Fibroblast of gingiva (primary cell): ENCODE measurements around the gene PHACTR3.
"Not testable (repeated sequence)": the region's sequence is repeated elsewhere in the genome, so short reads cannot be mapped to it uniquely, and the experiment has no call there.

Experiments
- DNase-seq: peaks from one replicate; pipeline ENCODE4 v3.0.0-alpha.2; 2011; ENCODE audit warnings: low read depth

The PHACTR3 gene

DNA sequence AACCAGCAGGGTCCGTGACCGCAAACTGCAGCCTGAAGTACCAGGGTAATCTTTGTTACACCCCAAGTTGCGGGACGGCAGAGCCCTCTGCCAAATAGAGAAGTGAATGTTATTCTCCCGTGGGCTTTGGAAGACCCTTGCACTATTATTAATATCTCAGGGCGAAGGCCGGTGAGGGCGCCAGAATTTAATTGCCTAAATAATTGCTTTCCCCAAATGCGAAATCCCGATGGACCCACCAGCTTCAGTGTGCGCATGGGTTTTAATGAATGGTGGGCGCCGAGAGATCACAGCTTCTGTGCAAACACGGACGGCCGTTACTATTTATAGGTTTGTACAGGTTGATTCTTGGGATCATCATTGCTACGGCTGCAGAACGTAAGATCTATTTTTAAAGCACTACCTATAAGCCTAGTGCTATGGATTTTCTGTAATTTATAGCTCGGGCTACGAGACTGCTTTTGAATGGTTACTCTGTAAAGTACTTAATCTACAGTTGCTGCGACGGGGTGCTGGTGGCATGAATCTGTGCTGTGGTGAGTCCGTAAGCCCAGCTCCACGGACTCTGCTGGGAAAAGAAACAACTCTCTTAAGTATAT lies 15.2 kb upstream of the PHACTR3 start:
- DNase-seq: no peak

DNA sequence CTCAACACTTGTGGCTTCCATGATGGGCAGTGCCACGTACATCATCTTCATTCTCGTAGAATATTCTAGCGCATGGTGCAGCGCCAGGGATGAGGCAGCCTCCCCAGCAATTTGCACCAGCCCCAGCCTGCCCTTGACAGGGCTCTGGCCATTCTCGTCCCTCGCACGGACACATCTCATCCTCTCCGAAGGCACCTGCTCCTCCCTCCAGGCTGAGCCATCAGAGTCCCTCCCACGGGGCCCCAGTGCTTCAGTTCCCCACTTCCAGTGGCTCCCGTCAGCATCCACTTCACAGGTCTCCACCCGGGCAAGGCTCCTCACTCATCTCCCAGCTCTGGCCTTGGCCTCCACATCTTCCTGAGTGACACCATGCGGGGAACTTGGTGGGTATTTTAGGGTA lies 13.3 kb upstream of the PHACTR3 start:
- no peak for DNase-seq

DNA sequence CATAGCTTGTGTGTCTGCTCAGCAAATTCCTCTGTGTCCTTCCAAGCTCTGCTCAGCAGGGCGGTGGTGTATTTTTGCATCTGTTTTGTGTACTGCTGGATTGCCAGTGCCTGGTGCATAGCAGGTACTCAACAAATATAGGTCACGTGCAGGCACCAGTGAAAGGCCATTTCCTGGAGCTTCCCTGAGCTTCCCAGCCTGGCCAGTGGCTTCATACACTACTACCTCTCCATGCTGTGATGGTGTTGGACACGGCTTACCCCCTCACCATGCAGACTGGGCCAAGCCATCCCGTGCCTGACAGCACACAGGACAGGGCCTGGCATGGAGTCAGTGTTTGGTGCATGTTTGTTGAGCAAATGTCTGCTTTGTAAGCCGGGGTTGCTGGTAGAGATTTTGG lies 7.7 kb upstream of the PHACTR3 start:
- no peak for DNase-seq

DNA sequence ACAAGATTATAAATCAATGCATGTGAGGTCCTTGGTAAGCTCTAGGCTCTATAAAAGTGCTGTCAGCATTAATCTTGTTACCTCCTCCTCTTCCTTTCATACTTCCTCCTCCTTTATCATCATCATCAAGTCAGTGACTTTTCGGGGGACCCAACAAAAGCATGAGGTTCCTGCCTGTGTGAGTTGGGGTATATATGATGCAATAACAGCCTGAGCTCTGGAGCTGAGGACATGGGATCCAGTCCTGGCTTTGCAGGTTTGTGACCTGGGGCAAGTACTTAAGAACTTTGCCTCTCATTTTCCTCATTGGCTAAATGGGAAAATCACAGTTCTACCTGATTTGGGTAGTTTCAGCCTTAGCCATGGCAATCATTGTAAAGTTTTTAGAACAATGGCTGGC lies 7.1 kb upstream of the PHACTR3 start:
- DNase-seq: no peak

DNA sequence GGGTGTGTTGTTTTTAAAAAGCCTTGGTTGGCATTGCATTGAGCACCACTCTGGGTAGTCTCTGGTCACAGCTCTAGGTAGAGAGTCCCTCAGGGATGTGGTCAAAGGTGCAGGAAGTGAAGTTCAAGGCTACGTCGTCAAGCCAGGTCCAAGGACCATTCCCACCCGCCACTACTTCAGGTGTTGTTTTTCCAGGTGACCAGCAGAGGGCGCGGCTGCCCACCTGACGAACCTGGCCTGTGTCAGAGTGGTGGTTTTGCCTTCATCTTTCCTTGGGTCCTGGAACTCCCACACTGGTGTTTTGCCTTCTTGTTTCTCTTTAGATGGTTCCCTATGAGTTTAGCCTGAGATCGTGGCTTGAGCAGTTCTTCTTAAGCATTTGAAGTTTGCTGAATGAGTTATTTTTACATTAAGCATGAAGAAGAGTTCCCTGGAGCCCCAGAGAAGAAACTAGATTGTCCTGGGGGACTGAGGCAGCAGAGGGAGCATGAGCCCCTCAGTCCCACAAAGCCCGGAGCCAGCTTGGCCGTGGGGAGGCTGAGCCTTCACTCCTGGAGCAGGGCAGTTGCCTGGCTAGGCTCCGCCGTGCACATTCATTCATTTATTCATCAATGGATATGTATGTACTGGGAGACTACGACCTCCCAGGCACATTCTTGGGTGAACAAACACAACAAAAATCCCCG lies 5.6 kb upstream of the PHACTR3 start:
- DNase-seq: no peak

DNA sequence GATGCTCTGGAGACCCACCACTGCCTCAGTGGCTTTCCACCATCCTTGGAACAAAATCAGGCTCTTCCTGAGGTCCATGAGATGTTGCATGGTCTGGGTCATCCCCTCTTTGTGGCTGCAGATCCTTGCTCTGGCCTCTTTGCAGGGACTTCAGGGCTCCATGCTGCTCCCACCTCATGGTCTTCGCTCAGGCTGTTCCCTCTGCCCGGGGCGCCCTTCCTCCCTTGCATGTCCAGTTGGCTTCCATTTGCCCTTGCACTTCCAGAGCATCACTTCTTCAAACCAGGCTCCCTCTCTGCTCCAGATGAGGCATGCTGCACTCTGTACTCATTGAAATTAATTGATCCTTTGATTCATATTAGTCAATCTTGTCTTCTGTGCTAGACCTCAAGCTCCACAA lies 4.4 kb upstream of the PHACTR3 start:
- DNase-seq: no peak

DNA sequence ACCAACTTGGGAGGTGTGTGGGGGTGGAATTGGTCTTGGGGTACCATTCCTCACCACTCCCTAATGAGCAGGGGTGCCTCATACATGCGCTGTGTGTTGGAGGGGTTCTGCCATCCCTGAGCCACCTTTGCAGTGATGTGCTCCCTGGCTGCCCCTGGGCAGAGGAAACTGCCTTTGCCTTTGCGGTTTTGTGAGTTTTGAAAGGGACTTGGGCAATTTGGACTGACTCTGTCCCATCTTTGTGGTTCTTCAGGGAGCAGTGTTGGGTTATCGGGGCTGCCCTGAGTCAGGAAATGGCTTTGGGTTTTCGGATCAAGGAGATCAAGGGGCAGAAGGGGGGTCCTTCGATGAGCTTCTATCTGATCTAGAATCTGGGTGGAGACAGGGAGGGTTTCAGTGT lies 3.9 kb upstream of the PHACTR3 start:
- no peak for DNase-seq

DNA sequence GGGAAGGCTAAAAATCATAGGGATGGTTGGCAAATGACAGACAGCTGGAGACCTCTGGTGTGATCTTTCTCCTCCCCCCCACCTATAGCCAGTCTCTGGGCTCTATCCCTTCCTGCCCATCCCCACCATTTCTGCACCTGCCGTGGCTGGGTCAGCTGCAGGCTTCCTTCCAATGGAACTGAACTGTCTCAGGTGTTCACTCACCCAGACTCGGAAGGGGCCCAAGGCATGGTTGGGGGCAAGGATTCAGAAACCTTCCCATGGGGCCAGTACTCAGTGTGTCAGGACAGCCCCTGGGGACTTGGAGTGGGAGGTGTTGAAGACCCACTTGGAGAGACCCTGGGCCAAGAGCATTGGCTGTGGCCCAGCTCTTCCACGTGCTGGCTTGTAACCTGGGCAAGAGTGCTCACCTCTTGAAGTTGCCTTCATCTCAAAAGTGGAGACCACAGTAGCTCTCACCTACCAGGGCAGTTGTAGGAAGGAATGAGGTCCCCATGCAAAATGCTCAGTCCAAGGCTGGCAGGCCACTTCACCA lies 1.7 kb upstream of the PHACTR3 start:
- no peak for DNase-seq

DNA sequence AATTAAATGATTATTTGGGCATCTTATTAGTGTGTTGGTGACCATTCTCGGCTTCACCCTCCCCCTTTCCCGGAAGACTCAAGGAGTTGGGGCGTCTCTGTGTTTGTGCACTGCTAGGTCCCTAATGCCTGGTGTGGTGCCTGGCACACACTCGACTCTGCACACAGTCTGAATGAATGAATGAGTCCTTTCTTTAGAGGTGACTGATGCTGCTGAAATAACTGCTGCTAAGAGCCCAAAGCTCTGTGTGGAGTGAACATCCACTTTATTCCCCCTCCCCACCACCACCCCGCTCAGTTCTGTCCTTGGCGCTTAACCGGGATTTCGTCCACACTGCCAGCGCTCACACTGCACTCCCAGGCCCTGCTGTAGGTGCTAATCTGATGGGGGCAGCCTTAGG lies 1.2 kb upstream of the PHACTR3 start:
- no peak for DNase-seq

DNA sequence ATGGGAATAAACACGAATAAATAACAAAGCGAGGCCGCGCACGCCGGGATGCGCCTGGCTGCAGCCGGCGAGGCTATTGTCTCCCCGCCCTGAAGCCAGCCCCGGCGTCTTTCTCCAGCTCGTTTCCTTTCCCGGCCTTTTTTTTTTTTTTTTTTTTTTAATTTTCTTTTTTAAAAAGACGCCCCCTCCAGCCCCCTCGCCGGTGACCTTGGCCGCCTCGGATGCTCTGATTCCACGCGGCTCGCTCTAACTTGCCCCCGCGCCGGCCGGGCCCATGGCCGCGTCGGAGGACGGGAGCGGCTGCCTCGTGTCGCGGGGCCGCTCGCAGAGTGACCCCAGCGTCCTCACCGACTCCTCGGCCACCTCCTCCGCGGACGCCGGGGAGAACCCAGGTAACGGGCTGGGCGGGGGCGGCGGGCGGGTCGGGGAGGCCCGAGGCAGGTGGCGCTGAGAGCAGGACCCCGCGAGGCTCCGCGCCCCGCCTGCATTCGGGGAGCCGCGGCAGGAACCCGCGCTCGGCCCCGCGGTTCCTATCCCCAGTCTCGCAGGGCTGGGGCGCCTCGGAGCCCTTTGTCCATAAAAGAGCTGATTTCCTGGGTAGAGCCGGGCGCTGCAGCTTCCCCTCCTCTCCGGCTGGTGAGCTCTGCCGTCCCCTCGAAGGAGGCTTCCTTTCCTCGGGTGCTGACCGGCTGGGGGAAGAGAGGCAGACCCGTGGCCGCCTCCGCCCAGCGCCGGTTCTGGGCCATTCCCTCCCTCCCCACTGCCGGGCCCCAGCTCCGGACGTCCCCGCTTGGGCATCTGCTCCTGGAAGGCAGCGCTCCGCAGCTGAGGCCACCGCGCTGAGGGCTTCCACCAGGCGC lies 631 bp downstream of the PHACTR3 start:
- DNase-seq: no peak

DNA sequence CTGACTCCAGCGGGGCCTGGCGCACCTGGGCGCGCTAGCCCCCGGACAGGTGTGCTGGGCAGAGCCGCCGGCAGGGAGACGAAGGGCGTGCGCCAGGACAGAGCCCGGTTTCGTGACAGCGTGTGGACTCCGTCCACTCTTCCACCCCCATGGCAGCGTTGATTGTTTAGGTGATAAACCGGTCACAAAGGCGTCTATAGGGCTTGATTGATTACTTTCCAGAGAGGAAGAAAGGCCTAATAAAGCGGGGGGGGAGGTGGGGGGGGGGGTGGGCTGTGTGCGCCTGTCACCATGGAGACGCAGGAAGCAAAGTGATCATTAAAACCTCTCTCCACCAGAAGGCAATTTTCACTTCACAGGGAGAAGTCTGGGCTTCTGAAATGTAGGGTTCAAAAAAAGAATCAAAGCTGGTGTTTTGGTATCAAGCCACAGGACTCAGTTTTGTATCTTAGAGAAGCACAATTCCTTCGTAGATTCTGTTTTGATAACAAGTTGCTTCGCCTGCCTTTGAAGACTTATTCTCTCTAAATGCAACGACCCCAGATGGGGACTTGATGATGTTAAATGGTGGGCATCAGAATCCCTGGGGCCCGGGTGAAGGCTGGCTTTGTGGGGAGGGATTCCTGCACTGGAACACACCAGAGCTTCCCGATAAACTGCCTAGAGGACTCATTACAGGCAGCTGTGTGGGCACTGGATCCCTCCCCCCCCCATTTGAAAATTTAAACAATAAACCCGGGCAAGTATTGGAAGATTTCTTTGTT lies 1.4 kb downstream of the PHACTR3 start:
- DNase-seq: no peak

DNA sequence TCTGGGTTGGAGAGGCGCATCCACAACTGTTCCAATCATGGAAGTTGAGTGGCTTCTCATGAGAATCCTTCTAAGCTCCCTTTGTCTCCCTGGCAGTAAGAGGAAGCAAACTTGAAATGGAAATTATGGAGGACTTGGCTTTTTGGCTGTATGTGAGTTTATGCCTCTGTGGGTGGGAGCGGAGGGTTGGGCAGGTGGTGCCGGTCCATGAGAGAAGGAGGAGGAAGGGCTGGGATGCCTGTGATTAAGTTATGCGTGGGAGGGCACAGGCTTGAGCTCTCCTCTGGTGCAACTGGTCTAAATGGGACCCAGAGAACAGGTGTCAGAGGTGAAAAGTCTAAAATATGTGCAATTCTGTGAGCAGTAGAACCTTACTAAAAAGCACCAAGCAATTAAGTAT lies 2.2 kb downstream of the PHACTR3 start:
- DNase-seq: no peak

DNA sequence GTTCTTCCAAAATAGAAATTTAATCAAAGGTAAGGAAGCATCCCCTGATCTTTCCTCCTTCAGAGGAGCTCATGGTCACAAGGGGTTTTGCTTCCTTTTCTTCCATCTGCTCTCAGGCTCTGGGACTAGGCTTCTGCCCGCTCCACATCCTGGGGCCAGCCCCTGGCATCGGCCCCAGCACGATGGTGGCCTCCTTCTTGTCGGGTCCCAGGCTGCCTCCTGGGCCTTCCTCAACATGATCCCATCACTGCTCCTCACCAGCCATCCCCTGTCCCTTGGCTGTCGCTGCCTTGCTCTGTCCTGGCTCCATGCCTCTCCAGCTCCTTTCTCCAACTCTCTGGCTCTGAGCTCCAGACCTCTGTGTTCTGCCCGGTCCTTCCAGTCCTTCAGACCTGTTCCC lies 4.1 kb downstream of the PHACTR3 start:
- DNase-seq: no peak

DNA sequence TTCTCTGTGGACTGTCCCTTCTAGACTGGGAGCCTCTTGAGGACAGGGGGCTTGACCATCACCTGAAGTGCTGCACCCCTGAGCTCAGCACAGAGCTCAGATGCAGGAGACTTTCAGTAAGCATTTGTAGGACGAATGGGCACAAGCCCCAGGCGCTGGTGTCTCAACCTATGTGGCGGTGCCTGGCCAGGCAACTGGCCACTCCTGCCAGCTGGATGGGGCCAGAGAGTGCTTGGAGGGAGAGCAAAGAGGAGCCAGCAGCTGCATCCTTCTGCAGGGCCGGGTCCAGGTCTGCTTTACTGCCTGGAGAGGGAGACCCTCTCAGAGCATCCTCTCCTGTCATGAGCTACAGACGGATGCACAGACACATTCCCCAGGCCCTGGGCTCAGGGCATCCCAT lies 4.5 kb downstream of the PHACTR3 start:
- no peak for DNase-seq

DNA sequence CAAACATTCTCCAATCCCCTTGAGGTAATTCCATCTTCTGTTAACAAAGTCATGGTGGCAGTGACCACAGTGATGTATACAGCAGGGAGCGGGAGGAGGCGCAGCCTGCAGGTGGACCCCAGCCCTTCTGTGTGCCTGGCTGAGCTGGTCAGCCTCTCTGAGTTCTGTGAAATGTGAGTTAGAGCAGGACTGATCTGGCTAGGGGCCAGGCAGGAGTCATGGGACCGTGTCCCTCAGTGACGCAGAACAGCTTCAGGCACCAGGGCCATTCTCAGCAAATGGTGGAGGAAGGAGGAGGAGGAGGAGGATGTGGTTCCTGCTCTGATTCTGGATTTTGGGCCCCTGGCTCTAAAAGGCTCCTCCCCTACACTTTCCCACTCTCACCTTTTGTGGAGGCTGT lies 6.9 kb downstream of the PHACTR3 start:
- DNase-seq: no peak

DNA sequence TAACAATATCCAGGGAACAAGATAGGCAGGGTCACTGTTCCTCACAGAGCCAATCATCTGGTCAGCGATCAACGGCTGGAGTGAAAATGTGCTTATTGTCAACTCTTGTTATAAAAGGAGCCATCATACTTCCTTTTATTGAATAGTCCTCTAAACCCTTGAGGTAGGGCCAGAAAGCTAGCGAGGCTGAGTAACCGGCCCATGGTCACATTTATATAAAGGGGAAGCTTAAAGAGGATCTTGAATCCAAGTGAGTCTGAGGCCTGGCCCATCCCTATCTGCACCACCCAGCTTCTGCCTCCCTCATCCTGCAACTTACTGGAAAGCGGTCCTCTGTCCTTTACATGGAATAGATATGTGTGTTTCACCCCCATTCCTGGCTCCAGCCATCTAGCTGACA lies 9.5 kb downstream of the PHACTR3 start:
- DNase-seq: no peak

DNA sequence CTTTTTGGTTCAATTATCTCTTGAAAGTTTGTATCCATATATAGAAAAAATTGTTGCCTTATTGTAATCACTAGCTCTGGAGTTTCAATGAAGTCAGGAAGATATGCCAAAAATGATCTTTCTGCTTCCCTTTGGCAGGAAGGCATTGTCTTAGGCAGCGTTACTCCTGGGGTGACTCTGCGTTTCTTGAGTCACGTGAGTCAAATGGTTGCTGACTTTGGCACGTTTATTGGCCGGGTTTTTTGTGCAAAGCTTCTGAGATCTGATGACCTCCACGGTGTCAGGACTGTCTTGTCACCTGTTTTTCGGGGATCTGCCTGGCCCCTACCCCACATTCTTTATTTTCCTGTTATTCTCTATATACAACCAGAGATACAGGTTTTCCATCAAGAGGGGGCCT lies 10.4 kb downstream of the PHACTR3 start:
- no peak for DNase-seq

DNA sequence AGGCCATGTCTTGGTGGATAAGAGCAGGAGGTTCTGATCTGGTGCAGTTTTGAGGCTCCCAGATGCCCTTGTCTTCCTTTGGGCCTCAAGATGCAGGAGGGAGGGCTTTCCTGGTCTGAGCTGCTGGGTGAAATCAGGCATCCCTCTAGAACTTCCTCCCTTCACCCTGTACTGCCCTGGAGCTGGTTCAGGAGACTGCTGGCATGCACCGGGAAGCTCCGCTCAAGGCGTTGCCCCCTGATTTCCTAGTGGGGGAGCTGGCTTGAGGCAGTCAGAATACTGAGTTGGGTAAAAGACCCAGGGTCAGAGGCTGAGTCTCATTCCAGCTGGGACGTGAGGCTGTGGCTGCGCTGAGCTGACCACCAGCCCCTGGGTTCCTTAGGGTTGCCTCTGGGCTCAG lies 12.0 kb downstream of the PHACTR3 start:
- no peak for DNase-seq

DNA sequence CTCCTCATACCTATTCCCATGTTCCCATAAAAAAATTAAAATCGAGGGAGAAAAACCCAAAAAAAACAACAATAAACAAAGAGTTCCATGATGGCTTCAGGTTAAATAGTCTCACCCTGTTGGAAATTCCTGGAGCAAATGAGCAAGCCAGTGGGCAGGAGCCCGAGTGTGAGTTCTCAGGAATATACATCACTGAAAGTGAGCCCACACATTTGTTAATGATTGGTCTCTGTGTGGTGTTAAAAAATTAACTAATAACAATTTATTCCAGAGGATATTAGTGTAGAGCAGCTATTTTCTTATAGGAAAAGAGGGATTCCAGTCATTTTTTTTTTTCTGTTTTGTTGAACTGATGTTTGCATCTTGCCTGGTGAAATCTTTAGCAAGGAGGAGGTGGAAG lies 12.9 kb downstream of the PHACTR3 start:
- DNase-seq: no peak

DNA sequence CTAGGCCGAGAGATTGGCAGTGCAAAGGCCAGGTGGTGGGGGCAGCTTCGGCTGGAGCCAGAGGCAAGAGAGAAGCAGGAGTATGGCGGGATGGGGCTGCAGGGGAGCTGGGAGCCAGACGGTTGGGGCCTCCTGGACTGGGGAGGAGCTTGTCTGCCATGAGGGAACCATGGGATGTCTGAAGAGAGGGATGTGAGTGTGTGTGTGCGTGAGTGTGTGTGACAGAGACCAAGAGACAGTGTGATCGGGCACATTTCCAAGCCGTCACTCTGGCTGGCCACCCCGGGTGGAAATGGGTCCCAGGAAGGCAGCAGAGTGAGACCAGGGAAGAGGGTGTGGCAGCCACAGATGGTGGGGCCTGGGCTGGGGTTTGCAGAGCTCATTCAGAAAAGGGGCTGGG lies 13.8 kb downstream of the PHACTR3 start:
- DNase-seq: no peak

DNA sequence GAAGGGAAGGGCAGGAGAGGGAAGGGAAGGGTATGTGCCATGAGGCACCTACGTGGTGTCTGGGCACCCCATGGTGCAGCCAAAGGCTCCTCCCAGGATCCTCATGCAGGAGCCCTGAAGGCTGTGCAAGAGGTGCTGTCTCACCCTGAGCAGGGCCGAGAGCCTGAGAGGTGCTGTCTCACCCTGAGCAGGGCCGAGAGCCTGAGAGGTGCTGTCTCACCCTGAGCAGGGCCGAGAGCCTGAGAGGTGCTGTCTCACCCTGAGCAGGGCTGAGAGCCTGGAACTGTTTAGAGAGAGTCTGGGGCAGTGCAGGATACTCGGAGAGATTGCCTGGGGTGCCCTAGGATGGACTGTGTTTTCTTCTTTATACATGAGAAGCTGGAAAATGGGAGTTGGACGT lies 14.2 kb downstream of the PHACTR3 start:
- not testable (repeated sequence) for DNase-seq

DNA sequence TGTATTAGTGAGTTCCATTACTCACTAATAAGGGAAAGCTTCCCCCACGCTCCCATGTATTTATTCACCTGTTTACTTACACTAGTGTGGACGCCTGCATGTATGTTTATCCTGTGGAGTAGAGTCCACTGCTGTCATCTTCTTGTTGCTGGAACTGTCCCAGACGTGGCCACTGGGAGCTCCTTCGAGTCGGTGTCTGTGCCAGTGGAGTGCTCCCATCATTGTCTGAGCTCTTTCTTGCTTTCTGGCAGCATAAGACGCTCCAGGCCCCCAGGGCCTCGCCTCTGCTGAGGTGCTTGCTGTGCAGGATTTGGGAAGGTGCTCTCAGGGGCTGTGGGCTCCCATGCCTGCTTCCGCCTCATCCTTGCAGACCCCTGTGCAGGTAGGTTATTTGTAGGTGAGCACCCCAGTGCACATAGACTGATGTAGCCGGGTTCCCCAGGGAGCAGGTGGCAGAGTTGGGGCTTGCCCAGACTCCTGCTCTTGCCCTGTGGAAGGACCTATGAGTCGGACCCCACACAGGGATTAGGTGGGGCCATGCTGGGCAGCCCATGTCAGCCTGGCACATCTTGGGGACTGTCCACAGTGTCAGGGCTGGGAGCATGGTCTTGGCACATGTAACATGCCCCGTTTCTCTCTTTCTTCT lies 16.6 kb downstream of the PHACTR3 start:
- DNase-seq: no peak
